ENCODE measurements around the gene RFFL.

DNA sequence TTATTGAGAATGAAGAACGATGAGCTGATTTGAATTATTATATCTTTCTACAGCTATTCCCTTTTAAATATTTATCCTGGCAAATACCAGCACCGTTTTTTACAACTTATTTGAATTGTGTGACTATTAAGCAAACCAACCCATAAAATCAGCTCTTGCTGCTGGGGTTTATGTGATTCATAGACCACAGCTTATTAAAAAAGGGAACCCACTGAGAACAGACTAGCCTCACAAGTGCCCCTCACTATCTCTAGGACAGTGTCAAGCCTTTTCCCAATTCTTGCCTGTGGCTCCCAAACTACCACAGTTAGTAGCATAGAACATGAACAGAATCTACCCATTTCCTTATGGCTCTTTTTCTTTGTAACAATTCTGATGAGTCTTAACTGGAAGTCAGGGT is 89.3 kb downstream of the RFFL start:
- TF ChIP-seq CTCF (IDR thresholded peaks at IDR 0.05) (no peak), POLR2A (IDR thresholded peaks at IDR 0.05) (no peak)

All from uterus (tissue), 2 donors.